ENCODE data around the gene INPP5D. TPM values are rescaled to one million over a fixed set of nuclear protein-coding genes. Genes with fewer than 3 reads are reported as not detected.
A peak's percentile ranks its signal among the peaks of the same experiment; 100 is the strongest.

INPP5D gene
- total and polyA plus RNA-seq, 2 of the 13 experiments (the other 11 are each of a cell fraction or from before 2014, with no cell fraction given) = 16.7 to 18.0 TPM

- H3K4me2 ChIP-seq (ENCODE audit: low read depth, low read length) = no peak overlapping the region
- H3K9me3 ChIP-seq (ENCODE audit: low read length) = no peaks in the 10 kb centered on the region
- TF ChIP-seq CEBPB (IDR thresholded peaks at IDR 0.05; ENCODE audit: borderline replicate concordance, low read depth, low read length) (peak; percentile 54; the same call in 1 of the 2 replicates), XBP1 (CRISPR knock-in tag; IDR thresholded peaks at IDR 0.05) (no peak)
- no peak overlapping the region for H3K9ac ChIP-seq (ENCODE audit: insufficient read depth, low read depth, low read length)
- ChIA-PET CTCF (ENCODE audit: low intra/inter-chr PET ratio, low total read pairs) (no interaction called here), POLR2A (no interaction called here)
- no peak for FAIRE-seq
- peaks cover 7 to 38% of the 10 kb centered on the region in 2 experiments for H3K27me3 ChIP-seq (ENCODE audit: control insufficient read depth in 1 of 2, insufficient read depth in 2 of 2, low read length in 2 of 2)
- ATAC-seq = no peak
- intact Hi-C loops (cut with micrococcal nuclease; ENCODE audit: unreplicated experiment) (no loop called here), in situ Hi-C loops (cut with HindIII; ENCODE audit: extremely low pct_ligation_motif_present, low pct_unique_long_range_greater_than_20kb) (no loop called here)
- H3K36me3 ChIP-seq (replicated peaks in 1 of 2; ENCODE audit: control insufficient read depth in 1 of 2, insufficient read depth in 2 of 2, low read length in 2 of 2) = no peaks in the 10 kb centered on the region
- H3K4me3 ChIP-seq (replicated peaks in 1 of 3; ENCODE audit: insufficient read depth in 1 of 3, low read depth in 2 of 3, low read length in 3 of 3) = no peak overlapping the region
- no peak overlapping the region for H2AFZ ChIP-seq (ENCODE audit: low read length)
- H3K27ac ChIP-seq (ENCODE audit: extremely low read length, insufficient read depth, low read length) = no peak overlapping the region
- H3K4me1 ChIP-seq (ENCODE audit: insufficient read depth, low read length) = peaks cover 4% of the 10 kb centered on the region; the same call in 1 of the 2 replicates
- H3K79me2 ChIP-seq (ENCODE audit: insufficient read depth, low read length) = no peaks in the 10 kb centered on the region
- BruUV-seq (replicated peaks) = no TSS peak
- H4K20me1 ChIP-seq (ENCODE audit: insufficient read depth, low read length) = no peaks in the 10 kb centered on the region
- WGBS (ENCODE audit: low lambda C conversion rate) = 21% methylated on average over 2 of the region's 2 CpGs
- DNase-seq (ENCODE audit: low spot score) = no peak
Measured at GRCh38 chr2:233037078-233037477, 23.1 kb upstream of the INPP5D start.

GRCh38 chr2:233039212-233039845, 20.8 kb upstream of the INPP5D start:
- TF ChIP-seq NFAT5 (CRISPR knock-in tag; IDR thresholded peaks at IDR 0.05) = no peak
- no peak for TF ChIP-seq ZSCAN12 (CRISPR knock-in tag; IDR thresholded peaks at IDR 0.05)
- no peak for TF ChIP-seq ZBTB43 (CRISPR knock-in tag; conservative IDR thresholded peaks at IDR 0.05)
- no peak for TF ChIP-seq DMAP1 (CRISPR knock-in tag; IDR thresholded peaks at IDR 0.05)
- no peak for TF ChIP-seq SIX4 (CRISPR knock-in tag; IDR thresholded peaks at IDR 0.05)
- TF ChIP-seq ZNF562 (CRISPR knock-in tag; IDR thresholded peaks at IDR 0.05; ENCODE audit: borderline replicate concordance) = no peak
- no peak for TF ChIP-seq ATF2 (CRISPR knock-in tag; IDR thresholded peaks at IDR 0.05)
- TF ChIP-seq ZNF251 (CRISPR knock-in tag; IDR thresholded peaks at IDR 0.05) = no peak
- no peak overlapping the region for H3K9ac ChIP-seq (ENCODE audit: insufficient read depth, low read depth, low read length)
- DNase-seq (ENCODE audit: low spot score) = no peak
- no TSS peak for BruUV-seq (replicated peaks)
- CTCF ChIA-PET (ENCODE audit: low intra/inter-chr PET ratio, low total read pairs) = no interaction called here
- in situ Hi-C loops (cut with HindIII; ENCODE audit: extremely low pct_ligation_motif_present, low pct_unique_long_range_greater_than_20kb) = no loop called here
- no peaks in the 10 kb centered on the region for H4K20me1 ChIP-seq (ENCODE audit: insufficient read depth, low read length)
- peak; percentile 12; the same call in 1 of the 3 replicates for ATAC-seq
- peaks cover 1 to 41% of the 10 kb centered on the region in 2 experiments; a peak in 4 of 5 replicates for H3K27me3 ChIP-seq (ENCODE audit: control insufficient read depth in 1 of 2, insufficient read depth in 2 of 2, low read length in 2 of 2)
- no peak overlapping the region for H3K4me3 ChIP-seq (replicated peaks in 1 of 3; ENCODE audit: insufficient read depth in 1 of 3, low read depth in 2 of 3, low read length in 3 of 3)
- H3K9me3 ChIP-seq (ENCODE audit: low read length) = no peaks in the 10 kb centered on the region
- intact Hi-C loops (cut with micrococcal nuclease; ENCODE audit: unreplicated experiment) = no loop called here
- H2AFZ ChIP-seq (ENCODE audit: low read length) = no peak overlapping the region
- 0 out of 2 replicates have a peak, but pooled peaks cover 7% of the 10 kb centered on the region for H3K4me1 ChIP-seq (ENCODE audit: insufficient read depth, low read length)
- no peaks in the 10 kb centered on the region for H3K36me3 ChIP-seq (replicated peaks in 1 of 2; ENCODE audit: control insufficient read depth in 1 of 2, insufficient read depth in 2 of 2, low read length in 2 of 2)
- H3K27ac ChIP-seq (ENCODE audit: extremely low read length, insufficient read depth, low read length) = no peak overlapping the region
- POLR2A ChIA-PET = interaction anchor here (1.0 kb wide), 1 partner anchor 26 kb away, joined by 3 read pairs; the partner anchor contains the start of gene NGEF
- H3K79me2 ChIP-seq (ENCODE audit: insufficient read depth, low read length) = no peaks in the 10 kb centered on the region
- H3K4me2 ChIP-seq (ENCODE audit: low read depth, low read length) = no peak overlapping the region
- WGBS (ENCODE audit: low lambda C conversion rate) = 22% methylated on average over 8 of the region's 8 CpGs
- peak; percentile 4 for FAIRE-seq
